Ovary (tissue), 3 donors: ENCODE measurements around the gene IFNK.

Experiments
- CTCF ChIP-seq, 3 donors: fragments of 450-650 bp in 2 of 3; fragments of 200-600 bp in 1 of 3; IDR thresholded peaks; one replicate each; pipeline versions ENCODE4 v1.5.1 to v1.8.0; 2016 to 2022; ENCODE audit warnings: antibody characterized with exemption in 3 of 3, mild to moderate bottlenecking in 1 of 3
- POLR2A ChIP-seq: fragments of 450-650 bp; IDR thresholded peaks from one replicate; pipeline ENCODE4 v1.6.1; 2017; ENCODE audit warnings: antibody characterized with exemption, mild to moderate bottlenecking, moderate library complexity
- donor health status: DM: no; HTN: no; CAD: no.

- TF ChIP-seq CTCF (IDR thresholded peaks at IDR 0.05): no peak
- TF ChIP-seq POLR2A: no peak
Measured at GRCh38 chr9:27558307-27558706, 34.2 kb downstream of the IFNK start.
